ENCODE results near the gene KLHDC9.

DNA sequence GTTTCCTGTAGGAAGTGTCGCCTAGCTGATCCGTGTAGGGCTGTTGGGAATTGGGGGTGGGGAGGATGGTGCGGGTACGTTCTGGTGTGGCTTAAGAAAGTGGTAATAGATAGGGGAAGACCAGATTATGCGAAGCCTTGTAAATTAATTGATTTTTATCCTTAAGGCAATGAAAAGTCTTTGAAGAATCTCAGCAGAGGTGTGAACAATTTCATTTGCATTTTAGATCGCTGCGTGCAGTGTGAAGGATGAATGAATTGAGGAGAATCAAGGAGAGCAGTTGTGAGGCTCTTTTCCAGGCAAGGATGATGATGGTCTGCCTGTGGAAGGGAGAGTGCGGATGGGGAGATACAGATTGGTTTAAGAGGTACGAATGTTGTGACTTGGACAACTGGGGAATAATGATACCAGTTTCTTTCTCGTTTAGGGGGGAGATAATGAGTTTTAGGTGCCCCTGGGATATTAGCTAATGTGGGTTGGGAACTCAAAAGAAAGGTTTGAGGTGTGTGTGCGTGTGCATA is 35.1 kb downstream of the KLHDC9 start:
- TF ChIP-seq PAX8 (CRISPR knock-in tag; IDR thresholded peaks at IDR 0.05; ENCODE audit: borderline replicate concordance) (no peak), SMAD1 (CRISPR knock-in tag; IDR thresholded peaks at IDR 0.05; ENCODE audit: borderline replicate concordance, low read depth) (no peak), CEBPB (IDR thresholded peaks at IDR 0.05; ENCODE audit: borderline replicate concordance, low read depth, low read length) (no peak), POLR2AphosphoS2 (IDR thresholded peaks at IDR 0.05; ENCODE audit: low read depth, low read length) (no peak), YY1 (IDR thresholded peaks at IDR 0.05; ENCODE audit: insufficient read depth, insufficient replicate concordance, low read depth, low read length) (no peak)
- TF ChIP-seq, protein P1, sequence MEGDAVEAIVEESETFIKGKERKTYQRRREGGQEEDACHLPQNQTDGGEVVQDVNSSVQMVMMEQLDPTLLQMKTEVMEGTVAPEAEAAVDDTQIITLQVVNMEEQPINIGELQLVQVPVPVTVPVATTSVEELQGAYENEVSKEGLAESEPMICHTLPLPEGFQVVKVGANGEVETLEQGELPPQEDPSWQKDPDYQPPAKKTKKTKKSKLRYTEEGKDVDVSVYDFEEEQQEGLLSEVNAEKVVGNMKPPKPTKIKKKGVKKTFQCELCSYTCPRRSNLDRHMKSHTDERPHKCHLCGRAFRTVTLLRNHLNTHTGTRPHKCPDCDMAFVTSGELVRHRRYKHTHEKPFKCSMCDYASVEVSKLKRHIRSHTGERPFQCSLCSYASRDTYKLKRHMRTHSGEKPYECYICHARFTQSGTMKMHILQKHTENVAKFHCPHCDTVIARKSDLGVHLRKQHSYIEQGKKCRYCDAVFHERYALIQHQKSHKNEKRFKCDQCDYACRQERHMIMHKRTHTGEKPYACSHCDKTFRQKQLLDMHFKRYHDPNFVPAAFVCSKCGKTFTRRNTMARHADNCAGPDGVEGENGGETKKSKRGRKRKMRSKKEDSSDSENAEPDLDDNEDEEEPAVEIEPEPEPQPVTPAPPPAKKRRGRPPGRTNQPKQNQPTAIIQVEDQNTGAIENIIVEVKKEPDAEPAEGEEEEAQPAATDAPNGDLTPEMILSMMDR (CRISPR knock-in tag; IDR thresholded peaks at IDR 0.05), result no peak
- TF ChIP-seq, protein P2, sequence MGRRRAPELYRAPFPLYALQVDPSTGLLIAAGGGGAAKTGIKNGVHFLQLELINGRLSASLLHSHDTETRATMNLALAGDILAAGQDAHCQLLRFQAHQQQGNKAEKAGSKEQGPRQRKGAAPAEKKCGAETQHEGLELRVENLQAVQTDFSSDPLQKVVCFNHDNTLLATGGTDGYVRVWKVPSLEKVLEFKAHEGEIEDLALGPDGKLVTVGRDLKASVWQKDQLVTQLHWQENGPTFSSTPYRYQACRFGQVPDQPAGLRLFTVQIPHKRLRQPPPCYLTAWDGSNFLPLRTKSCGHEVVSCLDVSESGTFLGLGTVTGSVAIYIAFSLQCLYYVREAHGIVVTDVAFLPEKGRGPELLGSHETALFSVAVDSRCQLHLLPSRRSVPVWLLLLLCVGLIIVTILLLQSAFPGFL (CRISPR knock-in tag; IDR thresholded peaks at IDR 0.05), result no peak
- TF ChIP-seq, protein P3, sequence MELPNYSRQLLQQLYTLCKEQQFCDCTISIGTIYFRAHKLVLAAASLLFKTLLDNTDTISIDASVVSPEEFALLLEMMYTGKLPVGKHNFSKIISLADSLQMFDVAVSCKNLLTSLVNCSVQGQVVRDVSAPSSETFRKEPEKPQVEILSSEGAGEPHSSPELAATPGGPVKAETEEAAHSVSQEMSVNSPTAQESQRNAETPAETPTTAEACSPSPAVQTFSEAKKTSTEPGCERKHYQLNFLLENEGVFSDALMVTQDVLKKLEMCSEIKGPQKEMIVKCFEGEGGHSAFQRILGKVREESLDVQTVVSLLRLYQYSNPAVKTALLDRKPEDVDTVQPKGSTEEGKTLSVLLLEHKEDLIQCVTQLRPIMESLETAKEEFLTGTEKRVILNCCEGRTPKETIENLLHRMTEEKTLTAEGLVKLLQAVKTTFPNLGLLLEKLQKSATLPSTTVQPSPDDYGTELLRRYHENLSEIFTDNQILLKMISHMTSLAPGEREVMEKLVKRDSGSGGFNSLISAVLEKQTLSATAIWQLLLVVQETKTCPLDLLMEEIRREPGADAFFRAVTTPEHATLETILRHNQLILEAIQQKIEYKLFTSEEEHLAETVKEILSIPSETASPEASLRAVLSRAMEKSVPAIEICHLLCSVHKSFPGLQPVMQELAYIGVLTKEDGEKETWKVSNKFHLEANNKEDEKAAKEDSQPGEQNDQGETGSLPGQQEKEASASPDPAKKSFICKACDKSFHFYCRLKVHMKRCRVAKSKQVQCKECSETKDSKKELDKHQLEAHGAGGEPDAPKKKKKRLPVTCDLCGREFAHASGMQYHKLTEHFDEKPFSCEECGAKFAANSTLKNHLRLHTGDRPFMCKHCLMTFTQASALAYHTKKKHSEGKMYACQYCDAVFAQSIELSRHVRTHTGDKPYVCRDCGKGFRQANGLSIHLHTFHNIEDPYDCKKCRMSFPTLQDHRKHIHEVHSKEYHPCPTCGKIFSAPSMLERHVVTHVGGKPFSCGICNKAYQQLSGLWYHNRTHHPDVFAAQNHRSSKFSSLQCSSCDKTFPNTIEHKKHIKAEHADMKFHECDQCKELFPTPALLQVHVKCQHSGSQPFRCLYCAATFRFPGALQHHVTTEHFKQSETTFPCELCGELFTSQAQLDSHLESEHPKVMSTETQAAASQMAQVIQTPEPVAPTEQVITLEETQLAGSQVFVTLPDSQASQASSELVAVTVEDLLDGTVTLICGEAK (IDR thresholded peaks at IDR 0.05), result no peak
- TF ChIP-seq, protein P3 (CRISPR knock-in tag; IDR thresholded peaks at IDR 0.05), result no peak

Data from HepG2 (cell line).